ENCODE measurements around the gene ACADVL.
"Not testable (repeated sequence)": the region's sequence is repeated elsewhere in the genome, so short reads cannot be mapped to it uniquely, and the experiment has no call there.

Gene ACADVL

GRCh38 chr17:7219812-7220592 is at the start of gene ACADVL, which contains the start of gene DLG4:
Gene ACADVL (plus strand): TSS chr17:7219938. CDS start chr17:7219985, 47 bp downstream.
Gene DLG4 (minus strand): TSS chr17:7219836.
- peak; percentile 71 to 79 for DNase-seq

- DNase-seq: not testable (repeated sequence)
Measured at GRCh38 chr17:7172522-7173191, 47.1 kb upstream of the ACADVL start.

DNA sequence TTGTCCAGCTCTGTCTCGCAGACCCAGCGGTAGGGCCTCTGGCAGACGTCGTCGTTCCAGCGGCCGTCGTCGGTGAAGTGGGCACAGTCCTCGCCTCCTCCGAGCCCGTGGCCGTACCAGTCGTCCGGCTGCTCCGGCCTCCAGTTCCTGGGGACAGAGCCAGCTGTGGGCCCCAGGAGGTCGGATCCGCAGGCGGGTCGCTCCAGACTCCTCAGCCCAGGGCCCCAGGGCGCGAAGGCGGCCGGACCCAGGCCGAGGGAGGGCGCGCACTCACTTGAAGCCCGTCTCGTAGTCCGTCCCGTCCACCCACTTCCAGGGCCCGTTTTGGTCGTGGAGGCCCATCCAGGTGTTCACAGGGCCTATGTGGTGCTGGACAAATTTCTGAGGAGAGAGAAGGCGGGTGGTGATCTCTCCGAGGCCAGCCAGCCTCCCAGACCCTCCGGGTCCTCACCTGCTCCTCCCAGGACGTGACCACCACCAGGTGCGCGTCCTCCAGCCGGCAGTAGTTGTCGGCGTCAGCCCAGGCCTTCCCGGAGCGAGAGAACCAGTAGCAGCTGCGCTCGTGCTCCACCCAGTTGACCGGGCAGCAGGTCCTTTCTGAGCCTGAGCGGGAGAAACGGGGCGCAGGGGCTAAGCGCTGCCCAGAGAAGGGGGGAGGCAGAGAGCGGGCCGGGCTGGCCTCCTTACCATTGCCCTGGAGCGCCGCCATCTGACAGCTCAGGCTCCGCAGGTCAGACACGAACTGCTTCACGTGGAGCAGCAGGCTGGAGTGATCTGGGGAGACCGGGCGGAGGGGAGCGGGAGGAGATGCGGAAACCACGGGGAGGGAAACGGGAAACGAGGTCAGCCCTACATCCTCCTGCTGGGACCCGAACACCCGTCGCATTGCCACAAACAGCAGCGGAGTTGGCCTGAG is 45.8 kb upstream of the ACADVL start:
- DNase-seq: peak; percentile 19 to 29

DNA sequence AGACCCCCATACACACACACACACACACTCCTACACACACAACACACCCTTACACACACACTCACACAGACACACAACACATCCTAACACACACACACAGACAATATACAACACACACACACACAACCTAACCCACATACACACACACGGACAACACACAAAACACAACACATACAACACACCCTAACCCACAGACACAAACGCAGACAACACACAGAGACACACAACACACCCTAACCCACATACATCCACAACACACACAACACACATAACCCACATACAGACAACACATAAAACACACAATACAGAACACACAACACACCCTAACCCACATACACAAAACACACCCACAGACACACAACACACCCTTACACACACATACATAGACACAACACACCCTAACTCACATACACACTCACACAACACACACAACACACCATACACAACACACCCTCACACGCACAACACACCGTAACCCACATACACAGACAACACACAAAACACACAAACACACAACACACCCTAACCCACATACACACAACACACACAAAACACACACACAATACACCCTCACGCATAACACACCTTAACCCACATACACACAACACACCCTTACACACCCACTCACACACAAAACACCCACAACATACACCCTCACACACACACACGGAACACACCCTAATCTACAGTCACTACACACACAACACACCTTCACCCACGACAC is 45.0 kb upstream of the ACADVL start:
- DNase-seq: no peak

DNA sequence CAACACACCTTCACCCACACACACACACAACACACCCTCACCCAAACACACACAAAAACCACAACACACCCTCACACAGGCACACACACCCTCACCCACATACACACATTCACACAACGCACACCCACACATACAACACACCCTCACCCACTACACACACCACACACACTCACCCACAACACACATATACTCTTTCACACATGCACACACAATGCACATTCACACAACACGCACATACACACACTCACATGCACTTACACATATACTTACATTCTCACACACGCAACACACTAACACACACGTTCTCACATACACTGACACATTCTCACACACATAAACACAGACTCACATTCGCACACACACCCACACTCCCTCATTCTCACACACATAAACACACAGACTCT is 44.4 kb upstream of the ACADVL start:
- DNase-seq: no peak

- DNase-seq: no peak
Measured at GRCh38 chr17:7176107-7176840, 43.5 kb upstream of the ACADVL start.

DNA sequence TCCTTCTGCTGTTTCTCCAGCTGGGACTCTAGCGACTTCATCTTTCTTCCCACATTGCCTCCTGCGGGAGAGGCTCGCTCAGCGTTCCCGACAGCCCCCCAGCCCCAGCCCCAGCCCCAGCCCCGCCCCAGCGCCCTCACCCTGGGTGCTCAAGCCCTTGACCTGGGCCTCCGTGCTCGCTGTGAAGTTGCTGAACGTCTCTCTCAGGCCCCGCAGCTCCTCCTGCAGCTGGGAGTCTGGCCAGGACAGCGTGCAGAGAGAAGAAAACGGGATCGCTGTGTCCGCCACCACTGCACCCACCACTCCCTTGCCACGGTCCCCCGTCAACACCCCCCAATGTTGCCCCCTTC is 42.9 kb upstream of the ACADVL start:
- DNase-seq: no peak

- DNase-seq: peak; percentile 56 to 60
Measured at GRCh38 chr17:7177191-7177953, 42.4 kb upstream of the ACADVL start.

DNA sequence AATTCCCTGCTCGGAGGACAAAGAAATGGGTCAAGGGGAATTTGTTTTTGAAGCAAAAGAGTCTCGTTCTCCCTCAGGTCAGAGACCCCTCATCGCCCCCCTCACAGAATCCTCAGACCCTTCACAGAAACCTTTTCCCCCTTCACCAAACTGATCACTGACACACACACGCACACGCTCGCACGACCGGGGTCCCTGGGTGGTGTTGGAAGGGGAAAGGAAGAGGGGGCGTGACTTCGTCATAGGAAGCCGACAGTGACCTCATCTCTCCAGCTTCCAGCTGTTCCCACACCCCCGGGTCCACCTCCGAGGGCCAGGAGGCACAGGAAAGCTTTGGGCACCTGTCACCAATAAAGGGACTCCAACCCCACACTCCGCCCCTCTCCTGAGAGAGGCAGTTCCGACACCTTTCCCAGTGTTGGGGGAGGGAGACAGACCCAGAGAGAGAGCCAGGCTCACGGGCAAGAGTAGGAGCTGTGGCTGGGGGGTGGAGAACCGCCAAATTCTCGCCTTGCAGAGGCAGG is 41.7 kb upstream of the ACADVL start:
- no peak for DNase-seq

GRCh38 chr17:7178973-7179316 is 40.8 kb upstream of the ACADVL start:
- DNase-seq: no peak

GRCh38 chr17:7179317-7180254 is 40.2 kb upstream of the ACADVL start, which contains the start of gene ASGR1:
Gene ASGR1 (minus strand): TSS chr17:7179370. CDS start chr17:7178563, 807 bp downstream.
- no peak for DNase-seq

- DNase-seq: not testable (repeated sequence)
Measured at GRCh38 chr17:7182101-7182500, 37.6 kb upstream of the ACADVL start.

- no peak for DNase-seq
Measured at GRCh38 chr17:7183433-7184090, 36.2 kb upstream of the ACADVL start.

GRCh38 chr17:7184091-7184488 is 35.6 kb upstream of the ACADVL start:
- DNase-seq: no peak

GRCh38 chr17:7184647-7185046 is 35.1 kb upstream of the ACADVL start:
- no peak for DNase-seq

DNA sequence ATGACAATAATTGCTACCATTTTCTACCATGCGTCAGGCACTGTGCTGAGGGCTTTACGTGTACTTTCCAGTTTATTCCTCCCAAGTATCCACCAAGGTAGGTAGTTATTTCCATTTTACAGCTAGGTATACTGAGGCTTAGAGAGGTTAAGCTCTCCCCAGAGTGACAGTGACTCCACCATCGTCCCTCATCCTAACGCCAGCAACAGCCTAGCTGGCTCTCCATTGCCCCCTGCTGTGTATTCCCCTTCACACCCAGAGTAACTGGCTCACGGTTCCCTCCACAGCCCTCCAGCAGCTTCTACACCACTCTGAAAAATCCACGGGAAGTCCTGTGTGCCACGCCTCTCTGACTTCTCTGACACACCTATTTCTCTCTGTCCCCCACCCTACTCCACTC is 33.5 kb upstream of the ACADVL start:
- DNase-seq: no peak

GRCh38 chr17:7190276-7190917 is 29.3 kb upstream of the ACADVL start:
- no peak for DNase-seq

DNA sequence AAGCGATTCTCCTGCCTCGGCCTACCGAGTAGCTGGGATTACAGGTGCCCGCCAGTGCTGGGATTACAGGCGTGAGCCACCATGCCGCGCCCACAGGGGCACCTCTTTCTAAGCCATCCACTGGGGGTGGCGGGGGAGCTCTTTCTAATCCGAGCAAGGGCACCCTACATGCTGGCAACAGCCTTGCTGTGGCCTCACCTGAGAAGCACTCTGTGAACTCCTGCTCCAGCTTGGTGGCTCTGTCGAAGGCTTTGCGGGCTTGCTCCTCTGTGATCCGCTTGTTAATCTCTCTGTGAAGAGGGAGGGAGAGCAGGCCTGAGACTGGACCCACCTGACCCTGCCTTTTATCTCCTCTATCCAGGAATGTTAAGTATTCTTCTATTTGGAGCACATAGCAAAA is 28.7 kb upstream of the ACADVL start:
- no peak for DNase-seq
